HUES6 (cell line): ENCODE results near the gene MAP4K5.

Experiments used
- H3K27ac ChIP-seq: 2 replicates; pipeline ENCODE4 v1.7.0; 2013; ENCODE audit warnings: low read depth, mild to moderate bottlenecking, low read length, inconsistent platforms
- H3K27me3 ChIP-seq: 2 replicates; pipeline ENCODE4 v1.6.1; 2013; ENCODE audit warnings: low read length; ENCODE audit not compliant: control insufficient read depth, insufficient read depth
- H3K36me3 ChIP-seq: 2 replicates; pipeline ENCODE4 v1.6.1; 2013; ENCODE audit warnings: low read length; ENCODE audit not compliant: control insufficient read depth, insufficient read depth
- H3K4me1 ChIP-seq: 2 replicates; pipeline ENCODE4 v1.6.1; 2013; ENCODE audit warnings: low read length; ENCODE audit not compliant: control insufficient read depth, insufficient read depth
- H3K4me3 ChIP-seq: 2 replicates; pipeline ENCODE4 v1.5.1; 2013; ENCODE audit warnings: low read depth, low read length
- H3K9ac ChIP-seq: one replicate; pipeline ENCODE4 v1.6.1; 2013; ENCODE audit warnings: mild to moderate bottlenecking, low read length
- H3K9me3 ChIP-seq: 2 replicates; pipeline ENCODE4 v1.6.1; 2013; ENCODE audit warnings: low read depth, low read length; ENCODE audit not compliant: control insufficient read depth, insufficient read depth

Gene MAP4K5

DNA sequence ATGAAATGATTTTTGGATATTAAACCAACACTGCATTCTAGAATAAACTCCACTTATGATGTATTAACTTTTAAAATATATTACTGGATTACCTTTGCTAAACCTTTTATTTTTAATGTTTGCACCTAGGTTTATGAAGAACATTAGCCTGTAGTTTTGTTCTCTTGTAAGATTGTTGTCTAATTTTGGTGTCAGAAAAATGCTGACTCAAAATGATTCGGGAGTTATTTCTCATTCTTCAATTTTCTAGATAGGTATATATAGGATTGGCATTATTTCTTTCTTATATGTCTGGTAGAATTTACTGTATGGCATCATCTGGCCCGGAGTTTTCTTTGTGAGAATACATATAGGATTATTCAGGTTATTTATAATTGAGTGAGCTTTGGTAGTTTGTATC, 54.6 kb downstream of the MAP4K5 start:
- Histone ChIP-seq H3K9me3 (no peaks in the 10 kb centered on the region), H3K36me3 (peaks cover 38% of the 10 kb centered on the region), H3K9ac (no peak overlapping the region), H3K4me3 (no peak overlapping the region), H3K4me1 (no peaks in the 10 kb centered on the region), H3K27me3 (no peaks in the 10 kb centered on the region), H3K27ac (no peak overlapping the region)

- Histone ChIP-seq H3K36me3 (peaks cover 47% of the 10 kb centered on the region), H3K27ac (no peak overlapping the region), H3K9ac (no peak overlapping the region), H3K27me3 (no peaks in the 10 kb centered on the region), H3K9me3 (no peaks in the 10 kb centered on the region), H3K4me1 (no peaks in the 10 kb centered on the region), H3K4me3 (no peak overlapping the region)
Observed at GRCh38 chr14:50476134-50476533, 56.2 kb downstream of the MAP4K5 start.

DNA sequence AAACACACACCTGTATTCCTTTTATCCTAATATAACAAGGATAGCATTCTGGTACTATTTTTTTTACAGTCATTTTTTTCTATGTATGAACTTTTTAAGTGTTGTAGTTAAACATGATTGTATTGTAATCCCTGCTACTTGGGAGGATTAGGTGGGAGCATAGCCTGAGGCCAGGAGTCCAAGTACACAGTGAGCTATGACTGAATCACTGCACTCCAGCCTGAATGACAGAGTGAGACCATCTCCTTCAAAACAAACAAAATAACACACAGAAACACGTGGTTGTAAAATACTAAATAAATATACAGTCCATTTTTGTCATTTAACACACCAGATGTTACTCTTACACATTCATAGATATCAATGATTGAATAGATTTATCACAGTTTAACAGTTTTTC, 56.9 kb downstream of the MAP4K5 start:
- H3K4me3 ChIP-seq = no peak overlapping the region
- no peaks in the 10 kb centered on the region for H3K4me1 ChIP-seq
- no peaks in the 10 kb centered on the region for H3K27me3 ChIP-seq
- H3K36me3 ChIP-seq = peaks cover 50% of the 10 kb centered on the region
- no peak overlapping the region for H3K9ac ChIP-seq
- no peaks in the 10 kb centered on the region for H3K9me3 ChIP-seq
- no peak overlapping the region for H3K27ac ChIP-seq

GRCh38 chr14:50471838-50472465, 60.4 kb downstream of the MAP4K5 start:
- Histone ChIP-seq H3K27ac (no peak overlapping the region), H3K4me3 (no peak overlapping the region), H3K4me1 (no peaks in the 10 kb centered on the region), H3K9ac (no peak overlapping the region), H3K27me3 (no peaks in the 10 kb centered on the region), H3K9me3 (no peaks in the 10 kb centered on the region), H3K36me3 (peaks cover 68% of the 10 kb centered on the region)

DNA sequence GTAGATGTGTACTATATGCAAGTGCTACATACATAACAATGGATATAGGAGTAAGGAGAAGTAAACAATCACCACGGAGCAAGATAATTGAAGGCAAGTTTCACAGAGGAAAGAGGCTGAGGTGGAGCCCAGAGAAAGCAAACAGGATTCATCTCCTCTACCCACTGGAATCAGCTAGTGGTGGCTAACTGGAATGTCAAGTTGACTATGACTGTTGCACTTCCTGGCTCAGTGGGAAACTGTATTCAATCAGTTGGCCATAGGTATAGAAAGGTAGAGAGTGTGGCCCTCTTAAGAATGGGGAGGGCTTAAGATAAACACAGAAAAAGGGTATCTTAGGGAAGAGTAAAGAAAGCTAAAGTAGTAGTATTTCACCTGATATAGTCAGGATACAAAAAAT, 62.4 kb downstream of the MAP4K5 start:
- no peaks in the 10 kb centered on the region for H3K27me3 ChIP-seq
- H3K27ac ChIP-seq = no peak overlapping the region
- no peak overlapping the region for H3K4me3 ChIP-seq
- H3K36me3 ChIP-seq = peaks cover 74% of the 10 kb centered on the region
- no peaks in the 10 kb centered on the region for H3K4me1 ChIP-seq
- H3K9ac ChIP-seq = no peak overlapping the region
- no peaks in the 10 kb centered on the region for H3K9me3 ChIP-seq

DNA sequence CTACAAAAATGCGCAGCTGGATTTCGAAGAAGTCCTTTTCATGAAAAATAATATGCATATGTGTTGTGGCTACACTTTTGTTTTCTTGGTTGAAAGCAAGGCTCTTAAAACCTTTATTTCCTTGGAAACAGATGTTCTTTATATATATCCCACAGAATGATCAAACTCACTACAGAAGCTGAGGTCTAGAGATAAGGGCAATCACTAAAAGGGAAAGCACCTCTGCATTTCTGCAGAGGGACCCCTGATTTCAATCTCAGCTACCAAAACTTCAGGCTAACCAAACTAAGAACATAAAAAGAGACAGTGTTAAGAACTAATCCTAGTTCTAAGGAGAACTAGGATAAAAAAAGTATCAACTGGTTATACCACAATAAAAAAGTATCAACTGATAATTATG, 70.3 kb downstream of the MAP4K5 start:
- peaks cover 63% of the 10 kb centered on the region for H3K36me3 ChIP-seq

DNA sequence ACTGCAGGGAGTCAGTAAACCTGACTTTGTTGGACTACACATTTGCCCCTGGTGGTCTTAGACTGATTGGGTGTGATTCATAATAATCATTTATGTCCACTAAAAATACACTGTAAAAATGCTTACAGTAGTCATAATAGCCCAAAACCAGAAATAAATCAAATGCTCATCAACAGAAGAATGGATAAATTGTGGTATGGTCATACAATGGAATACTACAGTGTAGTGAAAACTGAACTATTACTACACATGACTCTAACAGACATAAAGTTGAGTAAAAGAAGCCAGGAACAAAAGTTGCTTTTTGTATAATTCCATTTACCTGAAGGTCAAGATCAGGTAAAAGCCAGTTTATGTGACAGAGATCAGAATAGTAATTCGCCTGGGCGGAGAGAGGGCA, 78.5 kb downstream of the MAP4K5 start:
- Histone ChIP-seq H3K4me3 (no peak overlapping the region), H3K9me3 (no peaks in the 10 kb centered on the region), H3K27me3 (no peaks in the 10 kb centered on the region), H3K36me3 (peaks cover 75% of the 10 kb centered on the region), H3K9ac (no peak overlapping the region), H3K4me1 (no peaks in the 10 kb centered on the region; the same call in 1 of the 2 replicates), H3K27ac (no peak overlapping the region)

More for the DNA sequence above, 70.3 kb downstream of the MAP4K5 start:
- H3K9me3 ChIP-seq = no peaks in the 10 kb centered on the region
- no peak overlapping the region for H3K9ac ChIP-seq
- H3K4me1 ChIP-seq = no peaks in the 10 kb centered on the region
- H3K27ac ChIP-seq = no peak overlapping the region
- H3K4me3 ChIP-seq = no peak overlapping the region
- H3K27me3 ChIP-seq = no peaks in the 10 kb centered on the region

- Histone ChIP-seq H3K36me3 (peaks cover 78% of the 10 kb centered on the region), H3K27ac (no peak overlapping the region), H3K9me3 (no peaks in the 10 kb centered on the region), H3K4me3 (no peak overlapping the region), H3K27me3 (no peaks in the 10 kb centered on the region), H3K4me1 (no peaks in the 10 kb centered on the region; the same call in 1 of the 2 replicates), H3K9ac (no peak overlapping the region)
Observed at GRCh38 chr14:50452979-50453705, 79.2 kb downstream of the MAP4K5 start.

DNA sequence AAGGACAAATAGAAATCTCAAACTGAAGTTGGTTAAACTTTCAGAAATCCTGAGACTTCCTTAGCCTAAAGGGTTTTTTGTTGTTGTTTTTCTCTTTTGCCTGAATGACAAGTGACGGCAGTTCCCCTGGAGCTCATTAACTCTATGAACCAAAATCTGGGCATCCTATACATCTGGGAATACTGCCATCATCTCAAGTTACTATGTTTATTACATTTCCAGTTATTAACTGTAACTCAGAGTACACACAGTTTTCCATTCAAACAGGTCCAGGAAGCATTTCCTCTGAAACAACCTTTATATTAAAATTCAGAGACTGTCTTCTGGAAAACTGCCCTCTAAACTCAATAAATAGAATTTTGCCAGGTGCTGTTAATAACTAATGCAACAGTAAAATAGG, 80.1 kb downstream of the MAP4K5 start:
- Histone ChIP-seq H3K36me3 (peaks cover 79% of the 10 kb centered on the region), H3K27me3 (no peaks in the 10 kb centered on the region), H3K9ac (no peak overlapping the region), H3K9me3 (no peaks in the 10 kb centered on the region), H3K27ac (no peak overlapping the region), H3K4me1 (no peaks in the 10 kb centered on the region; the same call in 1 of the 2 replicates), H3K4me3 (no peak overlapping the region)

DNA sequence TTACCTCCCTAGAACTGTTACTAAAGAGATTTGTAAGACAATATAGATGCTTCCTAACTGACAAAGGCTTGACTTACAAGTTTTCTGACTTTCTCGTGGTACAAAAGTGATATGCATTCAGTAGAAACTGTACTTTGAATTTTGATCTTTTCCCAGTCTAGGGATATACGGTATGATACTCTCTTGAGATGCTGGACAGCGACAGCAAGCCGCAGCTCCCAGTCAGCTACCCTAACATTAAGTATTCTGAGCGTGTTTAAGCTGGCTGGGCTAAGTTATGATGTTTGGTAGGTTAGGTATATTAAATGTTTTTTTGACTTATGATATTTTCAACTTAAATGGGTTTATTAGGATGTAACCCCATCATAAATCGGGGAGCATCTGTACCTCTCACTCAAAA, 80.5 kb downstream of the MAP4K5 start:
- no peaks in the 10 kb centered on the region; the same call in 1 of the 2 replicates for H3K4me1 ChIP-seq
- no peak overlapping the region for H3K4me3 ChIP-seq
- H3K9me3 ChIP-seq = no peaks in the 10 kb centered on the region
- peaks cover 79% of the 10 kb centered on the region for H3K36me3 ChIP-seq
- H3K9ac ChIP-seq = no peak overlapping the region
- no peak overlapping the region for H3K27ac ChIP-seq
- H3K27me3 ChIP-seq = no peaks in the 10 kb centered on the region

- Histone ChIP-seq H3K4me3 (no peak overlapping the region), H3K27ac (no peak overlapping the region), H3K4me1 (no peaks in the 10 kb centered on the region; the same call in 1 of the 2 replicates), H3K36me3 (peaks cover 77% of the 10 kb centered on the region), H3K27me3 (no peaks in the 10 kb centered on the region), H3K9me3 (no peaks in the 10 kb centered on the region), H3K9ac (no peak overlapping the region)
Observed at GRCh38 chr14:50447461-50447860, 84.9 kb downstream of the MAP4K5 start.
